Epithelial cell of prostate (primary cell): ENCODE measurements around the gene SLC9A3.

Experiments
- DNase-seq: peaks from one replicate; pipeline ENCODE4 v3.0.0-alpha.2; 2011; ENCODE audit warnings: low read depth, low spot score
- H3K27ac ChIP-seq: fragments of 450-650 bp; 2 replicates; pipeline ENCODE4 v1.5.1; 2017; ENCODE audit warnings: mild to moderate bottlenecking

SLC9A3 gene

GRCh38 chr5:556909-557441, 32.7 kb upstream of the SLC9A3 start:
- no peak for DNase-seq
- no peak overlapping the region for H3K27ac ChIP-seq

GRCh38 chr5:555058-555623, 30.9 kb upstream of the SLC9A3 start:
- H3K27ac ChIP-seq = no peak overlapping the region
- DNase-seq = no peak

- DNase-seq = no peak
- no peak overlapping the region for H3K27ac ChIP-seq
Measured at GRCh38 chr5:554284-554988, 30.2 kb upstream of the SLC9A3 start.

- no peak for DNase-seq
- no peak overlapping the region for H3K27ac ChIP-seq
Measured at GRCh38 chr5:553874-554273, 29.6 kb upstream of the SLC9A3 start.

GRCh38 chr5:551406-551805, 27.2 kb upstream of the SLC9A3 start:
- no peak overlapping the region for H3K27ac ChIP-seq
- no peak for DNase-seq

- DNase-seq = no peak
- no peak overlapping the region for H3K27ac ChIP-seq
Measured at GRCh38 chr5:549229-549628, 25.0 kb upstream of the SLC9A3 start.

- no peak overlapping the region for H3K27ac ChIP-seq
- DNase-seq = no peak
Measured at GRCh38 chr5:548256-548655, 24.0 kb upstream of the SLC9A3 start.

GRCh38 chr5:547086-547924, 23.1 kb upstream of the SLC9A3 start:
- no peak overlapping the region for H3K27ac ChIP-seq
- DNase-seq = peak; percentile 16

GRCh38 chr5:546376-546908, 22.2 kb upstream of the SLC9A3 start:
- DNase-seq = no peak
- H3K27ac ChIP-seq = no peak overlapping the region

GRCh38 chr5:545641-546375, 21.6 kb upstream of the SLC9A3 start:
- H3K27ac ChIP-seq = no peak overlapping the region
- DNase-seq = no peak

- H3K27ac ChIP-seq = no peak overlapping the region
Measured at GRCh38 chr5:544675-545355, 20.6 kb upstream of the SLC9A3 start.

GRCh38 chr5:543755-544674, 19.8 kb upstream of the SLC9A3 start:
- no peak overlapping the region for H3K27ac ChIP-seq
- DNase-seq = no peak

More at GRCh38 chr5:544675-545355, 20.6 kb upstream of the SLC9A3 start:
- no peak for DNase-seq

- H3K27ac ChIP-seq = no peak overlapping the region
- DNase-seq = no peak
Measured at GRCh38 chr5:543351-543750, 19.1 kb upstream of the SLC9A3 start.

- H3K27ac ChIP-seq = no peak overlapping the region
- no peak for DNase-seq
Measured at GRCh38 chr5:542319-543311, 18.4 kb upstream of the SLC9A3 start.

GRCh38 chr5:541539-542318, 17.5 kb upstream of the SLC9A3 start:
- no peak for DNase-seq

GRCh38 chr5:540906-541538, 16.8 kb upstream of the SLC9A3 start:
- H3K27ac ChIP-seq = no peak overlapping the region
- no peak for DNase-seq

More at GRCh38 chr5:541539-542318, 17.5 kb upstream of the SLC9A3 start:
- H3K27ac ChIP-seq = no peak overlapping the region
